DND-41 (cell line): Measurements from ENCODE around the gene OBSCN.

Source experiments
- CTCF ChIP-seq: IDR thresholded peaks from 2 replicates; pipeline ENCODE4 v1.5.1; 2012; ENCODE audit warnings: borderline replicate concordance, low read length, moderate library complexity, mild to moderate bottlenecking; ENCODE audit not compliant: poor library complexity, severe bottlenecking; ENCODE audit errors: extremely low read depth
- EZH2 ChIP-seq: IDR thresholded peaks from 3 replicates; pipeline ENCODE4 v1.6.1; 2012; ENCODE audit warnings: borderline replicate concordance, low read depth, mild to moderate bottlenecking, moderate library complexity, low read length, inconsistent platforms; ENCODE audit not compliant: severe bottlenecking

DNA sequence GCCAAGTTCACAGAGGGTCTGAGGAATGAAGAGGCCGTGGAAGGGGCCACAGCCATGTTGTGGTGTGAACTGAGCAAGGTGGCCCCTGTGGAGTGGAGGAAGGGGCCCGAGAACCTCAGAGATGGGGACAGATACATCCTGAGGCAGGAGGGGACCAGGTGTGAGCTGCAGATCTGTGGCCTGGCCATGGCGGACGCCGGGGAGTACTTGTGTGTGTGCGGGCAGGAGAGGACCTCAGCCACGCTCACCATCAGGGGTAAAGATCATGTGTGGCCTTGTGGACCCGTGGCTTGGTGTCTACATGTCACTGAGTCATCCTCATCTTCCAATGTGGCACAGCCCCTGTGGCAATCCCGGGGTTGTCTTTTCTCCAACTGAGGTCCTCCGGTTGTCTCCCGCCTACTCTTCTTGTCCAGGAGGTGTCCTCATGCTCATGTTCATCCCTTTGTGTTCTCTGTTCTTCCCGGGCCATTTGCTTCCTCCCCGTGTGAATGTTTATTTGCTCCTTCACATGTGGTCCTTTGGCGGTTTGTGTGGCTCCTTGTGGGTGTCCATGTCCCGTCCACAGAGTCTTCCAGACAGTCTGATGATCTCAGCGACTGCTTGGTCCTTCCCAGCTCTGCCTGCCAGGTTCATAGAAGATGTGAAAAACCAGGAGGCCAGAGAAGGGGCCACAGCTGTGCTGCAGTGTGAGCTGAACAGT, 84.2 kb downstream of the OBSCN start:
- TF ChIP-seq CTCF (no peak), EZH2 (no peak)
